KOPT-K1 (cell line): ENCODE measurements around the gene SASH1.

Experiments
- H3K27ac ChIP-seq: fragments of 200-600 bp; sonication (generic); 2 replicates; pipeline ENCODE4 v1.5.1; 2016; ENCODE audit warnings: antibody characterized with exemption, mild to moderate bottlenecking, low read depth, low read length; ENCODE audit not compliant: poor library complexity, severe bottlenecking
- H3K36me3 ChIP-seq: fragments of 200-600 bp; sonication (generic); 2 replicates; pipeline ENCODE4 v1.5.1; 2017; ENCODE audit warnings: antibody characterized with exemption, mild to moderate bottlenecking, low read length, moderate library complexity; ENCODE audit not compliant: insufficient read depth
- H3K9me3 ChIP-seq: fragments of 200-600 bp; sonication (generic); 2 replicates; pipeline ENCODE4 v1.5.1; 2017; ENCODE audit warnings: antibody characterized with exemption, low read length, mild to moderate bottlenecking; ENCODE audit not compliant: insufficient read depth, poor library complexity, severe bottlenecking

Gene SASH1

DNA sequence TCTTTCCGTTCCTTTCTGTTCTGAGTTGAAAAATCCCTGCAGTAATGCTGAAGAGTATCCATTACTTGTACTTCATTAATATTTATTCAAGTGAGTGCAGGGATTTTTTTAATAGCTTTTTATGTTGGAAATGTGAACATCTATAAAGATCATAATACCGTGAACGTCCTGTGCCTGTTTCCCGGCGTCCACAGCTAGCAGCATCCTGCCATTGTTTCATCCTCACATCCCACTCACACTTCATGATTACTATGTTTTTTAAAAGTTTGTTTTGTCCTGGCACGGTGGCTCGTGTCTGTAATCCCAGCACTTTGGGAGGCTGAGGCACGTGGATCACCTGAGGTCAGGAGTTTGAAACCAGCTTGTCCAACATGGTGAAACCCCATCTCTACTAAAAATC, 54.3 kb downstream of the SASH1 start:
- Histone ChIP-seq H3K27ac (no peak overlapping the region), H3K36me3 (no peaks in the 10 kb centered on the region), H3K9me3 (no peaks in the 10 kb centered on the region)

DNA sequence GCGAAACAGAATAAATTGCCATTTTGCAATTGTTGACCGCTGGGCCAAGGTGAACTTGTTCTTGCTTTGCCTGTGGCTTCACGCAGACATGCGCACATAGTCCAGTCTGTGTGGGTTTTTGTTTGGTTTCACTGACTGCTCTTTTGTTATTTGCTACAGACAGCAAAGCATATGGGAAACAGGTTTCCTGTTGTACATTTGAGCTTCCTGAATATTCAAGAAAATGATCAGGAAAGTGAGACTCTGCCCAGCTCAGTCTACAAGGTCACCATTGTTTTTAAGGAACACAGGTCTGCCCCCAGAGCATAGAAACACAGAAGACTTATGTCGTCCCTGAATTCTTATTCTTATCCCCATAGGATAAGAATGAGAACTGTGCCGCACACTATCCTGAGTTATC, 55.6 kb downstream of the SASH1 start:
- Histone ChIP-seq H3K36me3 (no peaks in the 10 kb centered on the region), H3K9me3 (no peaks in the 10 kb centered on the region), H3K27ac (no peak overlapping the region)

DNA sequence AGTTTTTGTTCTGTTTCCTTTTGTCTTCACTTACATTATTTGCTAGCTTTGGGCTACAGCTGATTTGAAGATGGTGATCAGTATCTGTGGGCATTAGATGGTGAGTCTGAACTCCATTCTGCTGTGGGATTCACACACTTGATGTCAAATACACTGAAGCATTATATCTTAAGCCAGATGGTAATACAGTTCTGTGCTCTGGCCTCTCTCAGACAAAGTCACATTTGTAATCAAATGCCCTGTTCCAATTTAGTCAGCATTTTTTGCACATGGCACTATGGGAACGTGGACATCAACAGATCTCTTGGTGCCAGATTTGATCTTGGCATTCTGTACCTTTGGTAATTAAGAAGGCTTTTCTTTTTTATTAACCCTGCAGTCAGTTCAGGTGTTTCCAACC, 56.0 kb downstream of the SASH1 start:
- H3K9me3 ChIP-seq, result no peaks in the 10 kb centered on the region
- H3K27ac ChIP-seq, result no peak overlapping the region
- no peaks in the 10 kb centered on the region for H3K36me3 ChIP-seq

DNA sequence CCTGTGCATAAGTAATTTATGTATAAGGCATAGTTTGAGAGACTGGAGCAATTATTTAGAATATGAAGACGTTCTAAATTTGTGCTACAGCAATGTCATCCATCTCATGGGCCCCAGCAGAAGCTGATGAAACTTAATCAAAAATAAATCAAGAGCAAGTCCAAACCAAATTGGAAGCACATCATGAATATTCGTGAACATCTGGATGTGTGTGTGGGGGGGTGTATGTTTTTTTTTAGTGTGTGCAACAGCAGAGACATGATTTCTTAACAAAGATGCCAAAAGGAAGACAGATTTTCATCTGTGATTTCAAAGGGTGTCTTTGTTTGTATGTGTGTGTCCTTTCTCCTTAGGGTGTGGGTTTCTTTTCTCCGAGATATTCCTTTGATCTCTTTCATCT, 58.9 kb downstream of the SASH1 start:
- Histone ChIP-seq H3K9me3 (no peaks in the 10 kb centered on the region), H3K27ac (no peak overlapping the region), H3K36me3 (no peaks in the 10 kb centered on the region)

DNA sequence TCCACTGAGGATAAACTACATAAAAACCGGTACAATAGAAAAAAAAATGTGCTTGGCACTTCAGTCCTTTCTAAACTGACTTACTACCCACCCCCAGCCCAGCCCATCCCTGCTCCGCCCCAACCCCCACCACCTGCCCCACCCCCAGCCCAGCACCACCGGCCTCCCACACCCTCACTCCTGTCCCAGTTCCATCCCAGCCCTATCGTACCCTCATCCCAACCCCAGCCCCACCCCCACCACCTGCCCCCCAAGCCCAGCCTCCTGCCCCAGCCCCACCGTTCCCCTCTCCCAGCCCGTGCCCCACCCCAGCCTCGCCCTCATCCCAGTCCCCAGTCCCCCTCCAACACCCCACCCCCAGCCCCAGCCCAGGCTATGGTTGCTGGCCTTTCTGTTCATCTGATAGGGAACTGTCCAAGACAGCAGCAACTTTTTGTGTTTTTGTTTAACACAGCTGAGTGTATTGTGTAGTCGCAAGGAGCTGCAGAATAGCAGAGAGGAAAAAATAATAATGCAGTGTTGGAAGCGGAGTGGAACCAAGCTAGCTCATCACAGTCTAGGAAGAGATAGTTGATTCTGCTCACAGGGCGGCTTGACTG, 61.9 kb downstream of the SASH1 start:
- Histone ChIP-seq H3K27ac (no peak overlapping the region), H3K9me3 (no peaks in the 10 kb centered on the region), H3K36me3 (no peaks in the 10 kb centered on the region)

DNA sequence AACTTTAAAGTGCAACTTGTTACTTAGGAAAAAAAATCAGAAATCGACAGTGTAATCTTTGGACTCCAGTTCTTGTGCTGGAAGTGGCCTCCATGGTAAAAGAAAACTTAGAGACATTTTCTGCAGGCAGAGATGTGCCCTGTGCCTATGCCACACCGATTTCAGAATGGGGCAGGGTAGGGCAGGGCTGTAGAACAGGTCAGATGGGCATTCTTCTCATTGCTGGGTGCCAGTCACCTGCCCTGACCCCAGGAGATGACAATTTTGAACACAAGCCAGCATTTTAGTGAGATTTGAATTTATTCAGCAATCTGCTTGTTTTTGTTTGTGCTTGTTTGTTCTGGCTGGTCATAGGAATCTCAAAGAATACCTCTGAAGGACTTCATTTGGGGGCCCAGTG, 63.3 kb downstream of the SASH1 start:
- H3K27ac ChIP-seq, result no peak overlapping the region
- H3K9me3 ChIP-seq, result no peaks in the 10 kb centered on the region
- H3K36me3 ChIP-seq, result no peaks in the 10 kb centered on the region

DNA sequence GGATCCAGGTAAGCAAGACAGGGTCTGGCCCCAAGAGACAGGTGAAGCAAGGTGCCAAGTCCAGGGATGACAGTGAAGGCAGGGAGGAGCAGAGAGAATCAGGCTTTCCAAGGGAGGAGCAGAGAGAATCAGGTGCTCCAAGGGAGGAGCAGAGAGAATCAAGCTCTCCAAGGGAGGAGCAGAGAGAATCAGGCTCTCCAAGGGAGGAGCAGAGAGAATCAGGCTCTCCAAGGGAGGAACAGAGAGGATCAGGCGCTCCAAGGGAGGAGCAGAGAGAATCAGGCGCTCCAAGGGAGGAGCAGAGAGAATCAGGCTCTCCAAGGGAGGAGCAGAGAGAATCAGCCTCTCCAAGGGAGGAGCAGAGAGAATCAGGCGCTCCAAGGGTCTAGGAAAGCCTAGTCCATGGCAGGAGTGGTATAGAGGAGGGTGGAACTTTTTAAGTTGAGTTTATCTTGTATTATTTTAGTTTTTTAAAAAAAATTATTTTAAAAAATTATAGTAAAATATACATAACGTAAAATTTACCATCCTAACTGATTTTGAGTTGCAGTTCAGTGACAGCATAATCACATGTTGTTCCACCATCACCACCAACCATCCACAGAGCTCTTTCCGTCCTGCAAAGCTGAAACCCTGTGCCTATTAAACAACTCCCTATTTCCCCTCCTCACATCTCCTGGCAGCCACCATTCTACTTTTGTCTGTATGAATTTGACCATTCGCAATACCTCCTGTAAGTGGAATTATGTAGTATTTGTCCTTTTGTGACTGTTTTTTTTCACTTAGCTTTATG, 64.1 kb downstream of the SASH1 start:
- Histone ChIP-seq H3K27ac (no peak overlapping the region), H3K36me3 (no peaks in the 10 kb centered on the region), H3K9me3 (no peaks in the 10 kb centered on the region)

DNA sequence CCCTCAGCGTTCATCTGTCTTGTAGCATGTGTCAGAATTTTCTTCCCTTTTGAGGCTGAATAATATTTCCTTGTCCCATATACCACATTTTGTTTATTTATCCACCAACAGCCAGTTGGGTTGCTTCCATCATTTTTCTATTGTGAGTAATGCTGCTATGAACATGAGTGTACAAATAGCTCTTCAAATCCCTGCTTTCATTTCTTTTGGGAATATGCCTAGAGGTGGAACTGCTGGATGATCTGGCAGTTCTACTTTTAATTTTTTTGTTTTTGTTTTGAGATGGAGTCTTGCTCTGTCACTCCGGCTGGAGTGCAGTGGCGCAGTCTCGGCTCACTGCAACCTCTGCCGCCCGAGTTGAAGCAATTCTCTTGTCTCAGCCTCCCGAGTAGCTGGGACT, 64.7 kb downstream of the SASH1 start:
- Histone ChIP-seq H3K36me3 (no peaks in the 10 kb centered on the region), H3K9me3 (no peaks in the 10 kb centered on the region), H3K27ac (no peak overlapping the region)

DNA sequence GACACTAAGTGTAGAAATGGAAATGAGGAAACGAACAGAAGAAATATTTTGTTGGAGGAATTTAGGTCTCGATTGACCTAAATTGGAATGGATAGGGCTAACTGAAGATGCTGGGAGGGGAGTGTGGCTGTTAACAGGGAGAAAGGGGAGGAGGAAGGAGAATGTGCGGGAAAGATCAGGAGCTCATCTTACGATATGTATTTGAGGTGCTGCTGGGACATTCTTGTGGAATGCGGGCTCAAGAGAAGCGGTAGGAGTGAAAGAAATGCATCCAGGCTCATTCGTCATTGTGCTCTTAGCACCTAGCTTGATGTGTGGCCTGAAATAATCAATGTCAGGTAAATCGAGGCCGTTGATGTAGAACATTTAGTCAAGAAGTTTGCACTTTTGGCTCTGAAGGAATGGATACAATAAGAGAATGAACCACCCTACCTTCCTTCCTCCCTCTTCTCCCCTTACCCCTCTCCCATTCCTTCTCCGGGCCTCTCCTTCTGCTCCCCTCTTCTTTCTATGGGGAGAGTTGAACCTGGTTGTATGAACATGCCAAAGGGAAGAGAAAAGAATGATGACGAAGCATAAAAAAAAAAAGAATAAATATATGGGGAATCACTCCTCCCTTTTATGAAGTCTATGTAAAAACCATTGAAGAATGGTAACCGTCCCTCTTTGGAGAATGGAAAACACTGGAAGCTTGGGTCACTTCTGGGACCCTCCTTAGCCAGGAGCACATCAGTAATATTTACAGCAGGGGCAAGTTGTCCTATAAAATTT, 70.9 kb downstream of the SASH1 start:
- Histone ChIP-seq H3K36me3 (no peaks in the 10 kb centered on the region), H3K9me3 (no peaks in the 10 kb centered on the region), H3K27ac (no peak overlapping the region)

DNA sequence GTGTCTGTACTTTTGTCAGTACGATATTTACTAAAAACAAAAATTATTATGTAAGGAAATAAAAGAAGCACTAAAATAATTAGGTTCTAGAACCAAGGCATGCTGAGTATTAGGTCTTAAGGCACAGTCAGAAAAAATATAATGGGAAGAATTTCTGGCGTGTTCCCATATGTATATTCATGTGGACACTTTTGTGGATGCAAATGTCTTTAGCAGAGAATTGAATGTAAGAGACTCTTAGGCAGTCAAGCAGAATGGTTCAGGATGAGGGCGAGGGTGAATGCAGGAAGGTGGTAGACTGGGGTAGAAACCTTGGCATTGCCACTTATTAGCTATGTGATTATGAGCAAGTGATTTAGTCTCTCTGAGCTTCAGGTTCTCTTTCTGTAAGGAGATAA, 71.5 kb downstream of the SASH1 start:
- Histone ChIP-seq H3K9me3 (no peaks in the 10 kb centered on the region), H3K36me3 (no peaks in the 10 kb centered on the region), H3K27ac (no peak overlapping the region)

DNA sequence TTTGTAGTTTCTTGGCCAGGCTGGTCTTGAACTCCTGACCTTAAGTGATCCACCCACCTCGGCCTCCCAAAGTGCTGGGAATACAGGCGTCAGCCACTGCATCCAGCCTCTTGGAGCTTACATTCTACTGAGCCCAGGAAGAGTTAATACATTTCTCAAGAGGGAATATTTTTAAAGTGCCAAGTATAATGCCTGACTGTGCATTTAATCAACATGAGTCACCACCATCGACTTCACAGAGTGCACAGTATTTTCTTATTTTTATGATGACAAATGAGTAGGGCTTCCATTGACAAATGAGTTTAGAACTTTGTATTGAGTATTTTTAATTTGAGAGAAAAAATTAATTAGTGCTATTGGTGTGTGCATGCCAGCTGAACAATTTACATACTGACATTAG, 72.2 kb downstream of the SASH1 start:
- no peak overlapping the region for H3K27ac ChIP-seq

DNA sequence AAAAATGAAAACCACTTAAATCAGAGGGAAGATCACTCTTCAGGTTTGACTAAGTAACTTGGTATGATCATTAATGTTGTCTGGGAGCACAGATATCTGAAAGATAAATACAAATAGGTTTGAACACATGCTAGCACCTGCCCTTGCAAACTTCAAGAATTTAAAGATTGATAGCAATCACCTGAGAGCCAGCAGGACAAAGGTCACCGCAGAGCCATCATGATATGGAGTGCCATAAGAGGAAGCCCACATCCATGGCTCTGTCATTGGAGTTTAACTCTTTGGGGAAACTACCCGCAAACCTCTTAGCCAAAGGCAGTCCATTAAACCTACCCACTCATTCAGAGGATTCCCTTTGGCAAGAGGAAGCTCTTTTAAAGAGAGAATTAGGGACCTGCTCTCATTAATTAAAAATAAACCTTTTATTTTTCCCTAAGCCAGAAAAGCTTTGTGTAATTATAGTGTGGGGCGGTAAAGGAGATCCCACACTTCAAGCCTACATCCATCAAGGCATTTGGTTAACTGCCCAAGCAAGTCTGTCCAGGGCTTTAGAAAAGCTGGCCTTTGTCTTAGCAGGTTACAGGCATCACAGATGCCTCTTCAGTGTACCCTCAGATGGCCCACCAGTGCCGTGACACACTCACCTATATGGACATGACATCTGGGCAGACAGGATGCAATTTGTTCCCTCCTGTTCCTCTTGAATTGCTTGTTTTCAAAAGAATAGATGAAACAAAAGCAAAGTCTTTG, 73.0 kb downstream of the SASH1 start:
- no peaks in the 10 kb centered on the region for H3K9me3 ChIP-seq
- no peak overlapping the region for H3K27ac ChIP-seq
- H3K36me3 ChIP-seq, result no peaks in the 10 kb centered on the region

More for the DNA sequence above, 72.2 kb downstream of the SASH1 start:
- Histone ChIP-seq H3K36me3 (no peaks in the 10 kb centered on the region), H3K9me3 (no peaks in the 10 kb centered on the region)

DNA sequence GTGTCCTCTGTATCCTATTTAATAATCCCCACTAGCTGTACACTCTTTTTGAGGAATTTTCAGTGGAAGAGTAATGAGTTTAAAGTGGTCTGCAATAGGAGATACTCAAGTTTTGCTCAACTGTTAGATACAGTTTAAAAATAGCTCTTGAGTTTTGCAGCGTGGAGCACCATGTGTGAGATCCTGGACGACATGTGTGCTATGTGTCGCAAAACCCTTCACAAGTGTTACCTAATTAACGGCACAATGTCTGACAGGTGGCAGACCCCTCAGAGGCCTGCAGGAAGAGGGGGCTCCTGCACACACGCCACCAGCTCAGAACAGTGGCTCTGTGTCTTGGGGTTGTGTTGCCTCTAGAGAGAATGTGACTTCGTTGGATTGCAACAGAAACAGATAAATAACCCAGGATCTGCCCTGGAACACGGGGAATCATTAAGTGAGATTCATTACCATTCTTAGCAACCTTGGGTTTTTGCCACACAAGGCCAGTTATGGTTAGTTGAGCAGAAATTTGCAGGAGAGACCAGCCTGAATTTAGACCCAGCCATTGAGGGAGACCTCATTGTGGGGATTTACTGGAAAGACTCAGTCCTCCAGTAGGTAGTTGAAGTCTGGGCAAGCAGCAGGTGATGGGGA, 73.8 kb downstream of the SASH1 start:
- Histone ChIP-seq H3K36me3 (no peaks in the 10 kb centered on the region), H3K9me3 (no peaks in the 10 kb centered on the region), H3K27ac (no peak overlapping the region)

DNA sequence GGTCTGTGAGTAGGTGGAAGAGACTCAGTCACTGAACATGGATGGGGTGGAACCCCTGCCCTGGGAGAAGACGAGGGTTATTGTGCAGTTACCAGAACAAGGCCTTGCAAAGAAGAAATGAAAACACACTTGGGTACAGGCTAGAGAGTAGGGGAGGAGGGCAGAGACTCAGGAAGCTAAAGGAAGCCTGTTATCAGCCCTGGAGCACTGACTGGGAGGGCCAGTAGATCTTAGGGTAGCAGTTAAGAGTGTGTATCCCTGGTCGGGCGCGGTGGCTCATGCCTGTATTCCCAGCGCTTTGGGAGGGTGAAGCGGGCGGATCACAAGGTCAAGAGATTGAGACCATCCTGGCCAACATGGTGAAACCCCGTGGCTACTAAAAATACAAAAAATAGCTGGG, 74.4 kb downstream of the SASH1 start:
- Histone ChIP-seq H3K27ac (no peak overlapping the region), H3K36me3 (no peaks in the 10 kb centered on the region), H3K9me3 (no peaks in the 10 kb centered on the region)

DNA sequence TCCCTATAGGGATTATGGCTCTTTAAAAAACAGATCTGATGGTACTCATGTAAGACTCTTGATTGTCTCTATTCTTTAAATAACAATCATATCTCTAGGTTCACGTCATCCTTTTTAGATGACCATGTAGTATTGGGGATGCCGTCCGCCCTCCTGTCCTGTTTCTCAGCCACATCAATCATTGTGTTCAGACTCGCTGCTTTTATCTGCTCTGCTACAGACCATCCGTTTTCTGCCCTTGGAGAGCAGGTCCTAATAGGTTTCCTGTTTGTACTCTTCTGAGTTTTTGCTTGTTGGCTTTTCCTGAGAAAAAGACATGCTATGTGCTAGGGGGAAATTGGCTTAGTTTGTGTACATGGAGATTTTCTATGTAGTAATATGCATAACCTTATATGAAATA, 76.8 kb downstream of the SASH1 start:
- Histone ChIP-seq H3K27ac (no peak overlapping the region), H3K36me3 (no peaks in the 10 kb centered on the region), H3K9me3 (no peaks in the 10 kb centered on the region)
